OCI-LY7 (cell line): ENCODE measurements around the gene SPEN.

Source experiments
- EZH2phosphoT487 ChIP-seq: fragments of 200-600 bp; sonication (generic); IDR thresholded peaks from 2 replicates; pipeline ENCODE4 v1.6.1; 2018; ENCODE audit warnings: low read depth, borderline replicate concordance, mild to moderate bottlenecking, mixed run types, antibody characterized with exemption, low read length, moderate library complexity, mixed read lengths
- TF ChIP-seq, protein P1 (sequence below): fragments of 200-600 bp; sonication (generic); conservative IDR thresholded peaks from 2 replicates; pipeline ENCODE4 v1.5.1; 2014; ENCODE audit warnings: mild to moderate bottlenecking, antibody characterized with exemption, low read length, moderate library complexity, mixed read lengths

DNA sequence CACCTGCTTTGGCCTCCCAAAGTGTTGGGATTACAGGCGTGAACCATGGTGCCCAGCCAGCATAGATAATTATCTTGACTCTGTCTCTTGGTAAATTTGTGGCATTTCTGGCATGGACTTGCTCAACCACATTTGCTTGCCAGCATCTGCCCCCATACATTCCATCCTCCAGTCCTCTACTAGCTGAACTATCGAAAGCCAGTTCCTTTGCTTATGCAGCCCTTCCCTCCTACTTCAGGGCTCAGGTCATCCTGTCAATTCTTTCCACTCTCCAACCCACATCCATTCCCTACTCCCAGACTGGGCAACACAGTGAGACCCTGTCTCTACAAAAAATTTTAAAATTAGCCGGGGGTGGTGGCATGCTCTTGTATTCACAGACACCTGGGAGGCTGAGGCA is 27.0 kb upstream of the SPEN start:
- TF ChIP-seq, protein P1, sequence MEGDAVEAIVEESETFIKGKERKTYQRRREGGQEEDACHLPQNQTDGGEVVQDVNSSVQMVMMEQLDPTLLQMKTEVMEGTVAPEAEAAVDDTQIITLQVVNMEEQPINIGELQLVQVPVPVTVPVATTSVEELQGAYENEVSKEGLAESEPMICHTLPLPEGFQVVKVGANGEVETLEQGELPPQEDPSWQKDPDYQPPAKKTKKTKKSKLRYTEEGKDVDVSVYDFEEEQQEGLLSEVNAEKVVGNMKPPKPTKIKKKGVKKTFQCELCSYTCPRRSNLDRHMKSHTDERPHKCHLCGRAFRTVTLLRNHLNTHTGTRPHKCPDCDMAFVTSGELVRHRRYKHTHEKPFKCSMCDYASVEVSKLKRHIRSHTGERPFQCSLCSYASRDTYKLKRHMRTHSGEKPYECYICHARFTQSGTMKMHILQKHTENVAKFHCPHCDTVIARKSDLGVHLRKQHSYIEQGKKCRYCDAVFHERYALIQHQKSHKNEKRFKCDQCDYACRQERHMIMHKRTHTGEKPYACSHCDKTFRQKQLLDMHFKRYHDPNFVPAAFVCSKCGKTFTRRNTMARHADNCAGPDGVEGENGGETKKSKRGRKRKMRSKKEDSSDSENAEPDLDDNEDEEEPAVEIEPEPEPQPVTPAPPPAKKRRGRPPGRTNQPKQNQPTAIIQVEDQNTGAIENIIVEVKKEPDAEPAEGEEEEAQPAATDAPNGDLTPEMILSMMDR, result no peak
- TF ChIP-seq EZH2phosphoT487, result no peak
